ENCODE measurements around the gene ANK2.
"Not testable (repeated sequence)": the region's sequence is repeated elsewhere in the genome, so short reads cannot be mapped to it uniquely, and the experiment has no call there.

Gene ANK2

GRCh38 chr4:113052379-113052951, 3.0 kb downstream of the ANK2 start:
- DNase-seq (ENCODE audit: low read depth), result no peak

GRCh38 chr4:113053883-113054282, 4.4 kb downstream of the ANK2 start:
- DNase-seq (ENCODE audit: low read depth), result no peak

- no peak for DNase-seq (ENCODE audit: low read depth)
Measured at GRCh38 chr4:113056318-113056717, 6.9 kb downstream of the ANK2 start.

- DNase-seq (ENCODE audit: low read depth), result no peak
Measured at GRCh38 chr4:113057891-113058290, 8.4 kb downstream of the ANK2 start.

GRCh38 chr4:113059449-113060182, 10.2 kb downstream of the ANK2 start:
- DNase-seq (ENCODE audit: low read depth), result no peak

- no peak for DNase-seq (ENCODE audit: low read depth)
Measured at GRCh38 chr4:113060853-113061252, 11.4 kb downstream of the ANK2 start.

GRCh38 chr4:113064244-113064643, 14.8 kb downstream of the ANK2 start:
- DNase-seq (ENCODE audit: low read depth), result no peak

- no peak for DNase-seq (ENCODE audit: low read depth)
Measured at GRCh38 chr4:113065629-113066028, 16.2 kb downstream of the ANK2 start.

GRCh38 chr4:113068771-113069170, 19.3 kb downstream of the ANK2 start:
- not testable (repeated sequence) for DNase-seq (ENCODE audit: low read depth)

GRCh38 chr4:113069212-113069892, 19.9 kb downstream of the ANK2 start:
- DNase-seq (ENCODE audit: low read depth), result no peak

GRCh38 chr4:113070755-113071154, 21.3 kb downstream of the ANK2 start:
- no peak for DNase-seq (ENCODE audit: low read depth)

GRCh38 chr4:113071274-113071673, 21.8 kb downstream of the ANK2 start:
- DNase-seq (ENCODE audit: low read depth), result no peak

- no peak for DNase-seq (ENCODE audit: low read depth)
Measured at GRCh38 chr4:113071805-113072204, 22.4 kb downstream of the ANK2 start.

GRCh38 chr4:113073451-113074005, 24.1 kb downstream of the ANK2 start:
- DNase-seq (ENCODE audit: low read depth), result no peak

GRCh38 chr4:113077575-113077974, 28.1 kb downstream of the ANK2 start:
- DNase-seq (ENCODE audit: low read depth), result no peak

GRCh38 chr4:113078066-113078465, 28.6 kb downstream of the ANK2 start:
- no peak for DNase-seq (ENCODE audit: low read depth)

- no peak for DNase-seq (ENCODE audit: low read depth)
Measured at GRCh38 chr4:113080050-113080449, 30.6 kb downstream of the ANK2 start.

- no peak for DNase-seq (ENCODE audit: low read depth)
Measured at GRCh38 chr4:113080624-113081023, 31.2 kb downstream of the ANK2 start.

- no peak for DNase-seq (ENCODE audit: low read depth)
Measured at GRCh38 chr4:113083346-113083745, 33.9 kb downstream of the ANK2 start.

GRCh38 chr4:113086172-113086695, 36.8 kb downstream of the ANK2 start:
- no peak for DNase-seq (ENCODE audit: low read depth)

- DNase-seq (ENCODE audit: low read depth), result no peak
Measured at GRCh38 chr4:113088050-113088449, 38.6 kb downstream of the ANK2 start.

GRCh38 chr4:113090954-113091353, 41.5 kb downstream of the ANK2 start:
- DNase-seq (ENCODE audit: low read depth), result no peak

GRCh38 chr4:113094331-113094730, 44.9 kb downstream of the ANK2 start:
- no peak for DNase-seq (ENCODE audit: low read depth)

Data from activated T-cell treated with anti-CD3 and anti-CD28 coated beads for 48 hours (primary cell).